D721Med (cell line): Measurements from ENCODE around the gene DYSF.
"Not testable (repeated sequence)": the region's sequence is repeated elsewhere in the genome, so short reads cannot be mapped to it uniquely, and the experiment has no call there.

Experiments used
- DNase-seq: peaks from one replicate; pipeline ENCODE4 v3.0.0; 2011; ENCODE audit warnings: low spot score; ENCODE audit not compliant: insufficient read length
- FAIRE-seq: peaks from 2 replicates; lab custom pipeline; 2011; peaks lifted over from hg19 to GRCh38; lab: Jason Lieb, UNC
- TF ChIP-seq, protein P1 (sequence below): IDR thresholded peaks from 2 replicates; pipeline ENCODE4 v1.5.1; 2012; ENCODE audit warnings: mild to moderate bottlenecking, control low read depth; ENCODE audit not compliant: insufficient read depth; ENCODE audit errors: missing control alignments

DYSF gene

GRCh38 chr2:71453404-71454220 lies at the start of gene DYSF:
TSS of gene DYSF (plus strand) at chr2:71453561.
- no peak for FAIRE-seq
- TF ChIP-seq, protein P1, sequence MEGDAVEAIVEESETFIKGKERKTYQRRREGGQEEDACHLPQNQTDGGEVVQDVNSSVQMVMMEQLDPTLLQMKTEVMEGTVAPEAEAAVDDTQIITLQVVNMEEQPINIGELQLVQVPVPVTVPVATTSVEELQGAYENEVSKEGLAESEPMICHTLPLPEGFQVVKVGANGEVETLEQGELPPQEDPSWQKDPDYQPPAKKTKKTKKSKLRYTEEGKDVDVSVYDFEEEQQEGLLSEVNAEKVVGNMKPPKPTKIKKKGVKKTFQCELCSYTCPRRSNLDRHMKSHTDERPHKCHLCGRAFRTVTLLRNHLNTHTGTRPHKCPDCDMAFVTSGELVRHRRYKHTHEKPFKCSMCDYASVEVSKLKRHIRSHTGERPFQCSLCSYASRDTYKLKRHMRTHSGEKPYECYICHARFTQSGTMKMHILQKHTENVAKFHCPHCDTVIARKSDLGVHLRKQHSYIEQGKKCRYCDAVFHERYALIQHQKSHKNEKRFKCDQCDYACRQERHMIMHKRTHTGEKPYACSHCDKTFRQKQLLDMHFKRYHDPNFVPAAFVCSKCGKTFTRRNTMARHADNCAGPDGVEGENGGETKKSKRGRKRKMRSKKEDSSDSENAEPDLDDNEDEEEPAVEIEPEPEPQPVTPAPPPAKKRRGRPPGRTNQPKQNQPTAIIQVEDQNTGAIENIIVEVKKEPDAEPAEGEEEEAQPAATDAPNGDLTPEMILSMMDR: no peak
- DNase-seq: no peak

- TF ChIP-seq, protein P1: no peak
- FAIRE-seq (no peak), DNase-seq (no peak)
These were observed 43.8 kb upstream of the DYSF start for GRCh38 chr2:71409611-71410010.

DNA sequence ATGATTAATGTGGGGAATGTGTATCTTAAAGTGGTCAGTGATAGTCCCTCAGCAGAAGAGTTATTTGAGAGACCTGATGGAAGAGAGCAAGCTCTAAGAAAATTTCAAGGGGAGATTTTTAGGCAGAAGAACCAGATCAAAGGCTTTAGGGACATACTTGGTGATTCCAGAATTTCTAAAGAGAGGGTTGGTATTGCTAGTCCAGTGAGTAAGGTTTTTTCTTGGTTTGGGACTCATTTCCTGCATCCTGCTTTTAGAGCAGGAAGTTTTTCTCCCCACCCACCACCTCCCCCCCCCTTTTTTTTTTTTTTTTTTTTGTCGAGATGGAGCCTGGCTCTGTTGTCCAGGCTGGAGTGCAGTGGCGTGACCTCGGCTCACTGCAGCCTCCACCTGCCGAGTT lies 42.7 kb upstream of the DYSF start:
- no peak for DNase-seq
- no peak for FAIRE-seq
- TF ChIP-seq, protein P1: no peak

DNA sequence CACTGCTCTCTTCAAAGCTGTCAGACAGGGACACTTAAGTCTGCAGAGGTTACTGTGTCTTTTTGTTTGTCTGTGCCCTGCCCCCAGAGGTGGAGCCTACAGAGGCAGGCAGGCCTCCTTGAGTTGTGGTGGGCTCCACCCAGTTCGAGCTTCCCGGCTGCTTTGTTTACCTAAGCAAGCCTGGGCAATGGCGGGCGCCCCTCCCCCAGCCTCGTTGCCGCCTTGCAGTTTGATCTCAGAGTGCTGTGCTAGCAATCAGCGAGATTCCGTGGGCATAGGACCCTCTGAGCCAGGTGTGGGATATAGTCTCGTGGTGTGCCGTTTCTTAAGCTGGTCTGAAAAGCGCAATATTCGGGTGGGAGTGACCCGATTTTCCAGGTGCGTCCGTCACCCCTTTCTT lies 36.5 kb upstream of the DYSF start:
- DNase-seq, FAIRE-seq: not testable (repeated sequence)

GRCh38 chr2:71417300-71418202 lies 35.8 kb upstream of the DYSF start:
- FAIRE-seq (no peak), DNase-seq (no peak)
- TF ChIP-seq, protein P1: no peak

DNA sequence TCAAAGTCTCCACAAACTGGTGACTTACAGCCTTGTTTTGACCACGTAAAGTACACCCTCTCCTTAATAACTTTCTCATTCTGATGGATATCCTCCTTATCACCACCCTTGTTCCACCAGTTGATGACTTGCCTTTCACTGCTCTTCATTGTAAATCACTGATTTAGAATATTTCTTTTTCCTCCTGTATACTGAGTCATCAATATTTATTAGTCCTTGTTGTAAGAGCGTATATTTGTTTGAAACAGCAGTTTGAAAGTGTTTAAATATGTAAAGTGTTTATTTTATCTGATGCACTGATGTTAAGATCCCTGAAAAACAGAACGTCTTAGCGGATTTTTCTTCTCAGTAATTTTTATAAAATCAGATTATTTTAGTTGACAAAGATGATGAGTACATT lies 34.2 kb upstream of the DYSF start:
- FAIRE-seq: no peak
- DNase-seq: no peak

DNA sequence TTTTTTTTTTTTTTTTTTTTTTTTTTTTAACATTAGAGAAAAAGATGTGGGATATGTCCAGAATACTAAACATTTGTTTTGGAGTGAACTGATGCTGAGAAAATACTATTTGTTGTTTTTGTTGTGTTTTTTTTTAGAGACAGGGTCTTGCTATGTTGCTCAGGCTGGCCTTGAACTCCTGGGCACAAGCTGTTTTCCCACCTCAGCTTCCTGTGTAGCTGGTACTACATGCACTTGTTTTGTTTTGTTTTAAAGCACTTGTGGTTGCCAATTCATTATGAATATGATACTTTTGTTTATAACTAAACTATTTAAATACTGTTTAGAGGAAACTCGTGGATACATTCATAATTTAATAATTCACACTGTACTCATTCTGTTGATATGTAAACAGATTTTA lies 33.4 kb upstream of the DYSF start:
- DNase-seq (no peak), FAIRE-seq (no peak)
- TF ChIP-seq, protein P1: no peak

More for the DNA sequence above, 34.2 kb upstream of the DYSF start:
- TF ChIP-seq, protein P1: no peak
